Activated CD4-positive, alpha-beta T cell treated with anti-CD3 and anti-CD28 coated beads, Interleukin-2, amount 50 U/mL, for 4 hours (primary cell): ENCODE data around the gene IFNGR1.

Experiments used
- DNase-seq, 2 experiments: peaks; one replicate each; pipeline ENCODE4 v3.0.0-alpha.2; 2020

The IFNGR1 gene

DNA sequence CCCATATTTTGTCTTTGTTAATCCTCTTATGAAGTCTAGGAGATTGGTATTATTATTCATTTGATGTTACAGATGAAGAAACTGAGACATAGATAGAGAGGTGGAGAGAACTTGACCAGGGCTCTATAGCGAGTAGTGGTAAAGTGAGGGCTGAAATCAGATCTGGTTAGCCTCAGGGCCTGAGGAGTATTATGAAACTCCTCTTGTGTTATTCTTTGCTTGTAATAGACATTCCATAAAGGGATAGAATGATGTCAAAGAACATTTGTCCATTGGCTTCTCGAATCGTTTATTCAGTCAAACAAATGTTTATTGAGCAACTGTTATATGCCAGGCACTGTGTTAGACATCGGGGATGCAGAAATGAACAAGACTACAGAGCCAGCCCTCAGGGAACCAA is 45.7 kb downstream of the IFNGR1 start, which contains the start of gene IL22RA2:
Gene IL22RA2 (minus strand): TSS at position 144 of the 400 bp plus-strand sequence. CDS start 11,895 bp downstream, outside the sequence.
- no peak for DNase-seq

DNA sequence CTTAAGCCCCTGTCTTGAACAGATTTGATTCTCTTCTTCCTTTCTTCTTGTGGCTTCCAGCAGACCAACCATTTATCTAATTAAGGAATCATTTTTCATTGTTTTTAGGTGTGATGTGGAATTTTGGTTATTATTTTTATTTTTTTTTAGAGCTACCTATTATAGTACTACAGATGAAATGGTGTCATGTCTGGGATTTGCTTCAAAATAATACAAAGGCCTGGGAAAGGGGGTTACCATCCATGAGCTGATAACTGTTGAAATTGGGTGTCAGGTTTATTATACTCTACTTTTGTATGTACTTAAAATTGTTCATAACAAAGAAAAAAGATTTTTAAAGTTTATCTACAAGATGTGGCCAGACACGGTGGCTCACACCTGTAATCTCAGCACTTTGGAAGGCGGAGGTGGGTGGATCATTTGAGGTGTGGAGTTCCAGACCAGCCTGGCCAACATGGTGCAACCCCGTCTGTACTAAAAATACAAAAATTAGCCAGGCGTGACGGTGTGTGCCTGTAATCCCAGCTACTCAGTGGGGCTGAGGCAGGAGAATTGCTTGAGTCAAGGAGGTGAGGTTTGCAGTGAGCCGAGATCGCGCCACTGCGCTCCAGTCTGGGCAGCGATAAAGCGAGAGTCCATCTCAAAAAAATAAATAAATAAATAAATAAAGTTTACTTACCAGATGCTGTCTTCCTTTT is 46.3 kb downstream of the IFNGR1 start:
- DNase-seq, result no peak

DNA sequence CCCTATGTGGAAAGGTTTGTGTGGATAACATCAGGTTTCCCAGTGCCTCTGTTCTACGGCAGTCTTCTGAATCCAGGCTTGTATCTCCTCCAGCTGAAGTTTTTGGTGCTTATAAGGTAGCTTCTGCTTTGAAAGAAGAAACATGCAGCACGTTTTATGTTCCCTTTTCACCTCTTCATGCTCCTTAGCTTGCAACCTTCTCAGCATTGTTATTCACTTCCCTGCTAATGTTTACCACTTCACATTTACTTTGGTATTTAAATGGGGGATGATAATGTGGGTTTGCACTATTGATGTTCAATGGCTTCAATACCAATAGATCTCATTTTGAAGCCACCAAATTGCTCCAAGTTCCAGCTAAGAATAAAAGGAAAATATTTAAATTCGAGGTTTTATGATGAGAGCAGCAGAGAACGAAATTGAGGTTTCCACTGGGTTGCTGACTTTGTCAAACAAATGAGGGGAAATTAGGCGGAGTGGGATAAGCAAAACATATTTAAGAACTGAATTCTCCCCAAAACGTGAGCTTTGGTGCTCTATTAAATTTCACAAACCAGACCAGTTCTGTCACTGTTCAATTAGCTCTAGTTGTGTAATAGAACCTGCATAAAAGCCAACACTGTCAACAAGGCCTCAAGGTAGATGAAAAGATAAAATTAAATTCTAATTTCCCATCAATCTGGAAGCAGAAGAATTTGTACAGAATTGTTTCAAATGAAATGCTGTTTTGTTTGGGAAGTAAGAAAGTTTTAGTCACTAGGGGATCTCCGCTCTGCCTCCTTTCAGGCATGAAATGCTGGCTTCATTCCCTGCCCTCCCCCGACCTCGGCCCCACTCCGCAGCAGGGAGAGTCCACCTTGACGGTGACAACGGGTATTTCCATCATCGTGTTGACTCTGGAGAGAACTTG is 47.1 kb downstream of the IFNGR1 start:
- DNase-seq, result no peak

DNA sequence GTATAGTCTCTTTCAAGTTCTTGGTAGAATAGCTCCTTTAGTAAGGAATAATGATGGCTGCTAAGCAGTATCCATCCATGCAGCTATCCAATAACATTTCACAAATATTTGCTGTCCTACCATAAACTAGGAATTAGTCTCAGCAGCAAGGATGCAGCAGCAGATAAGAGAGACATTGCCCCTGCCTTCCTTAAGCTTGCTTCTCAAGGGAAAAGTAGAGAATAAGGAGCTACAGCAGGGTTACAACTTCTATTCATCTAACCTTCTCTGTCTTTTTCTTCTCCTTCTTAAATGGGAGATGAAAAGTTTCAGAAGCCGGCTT is 48.2 kb downstream of the IFNGR1 start:
- DNase-seq, result no peak

DNA sequence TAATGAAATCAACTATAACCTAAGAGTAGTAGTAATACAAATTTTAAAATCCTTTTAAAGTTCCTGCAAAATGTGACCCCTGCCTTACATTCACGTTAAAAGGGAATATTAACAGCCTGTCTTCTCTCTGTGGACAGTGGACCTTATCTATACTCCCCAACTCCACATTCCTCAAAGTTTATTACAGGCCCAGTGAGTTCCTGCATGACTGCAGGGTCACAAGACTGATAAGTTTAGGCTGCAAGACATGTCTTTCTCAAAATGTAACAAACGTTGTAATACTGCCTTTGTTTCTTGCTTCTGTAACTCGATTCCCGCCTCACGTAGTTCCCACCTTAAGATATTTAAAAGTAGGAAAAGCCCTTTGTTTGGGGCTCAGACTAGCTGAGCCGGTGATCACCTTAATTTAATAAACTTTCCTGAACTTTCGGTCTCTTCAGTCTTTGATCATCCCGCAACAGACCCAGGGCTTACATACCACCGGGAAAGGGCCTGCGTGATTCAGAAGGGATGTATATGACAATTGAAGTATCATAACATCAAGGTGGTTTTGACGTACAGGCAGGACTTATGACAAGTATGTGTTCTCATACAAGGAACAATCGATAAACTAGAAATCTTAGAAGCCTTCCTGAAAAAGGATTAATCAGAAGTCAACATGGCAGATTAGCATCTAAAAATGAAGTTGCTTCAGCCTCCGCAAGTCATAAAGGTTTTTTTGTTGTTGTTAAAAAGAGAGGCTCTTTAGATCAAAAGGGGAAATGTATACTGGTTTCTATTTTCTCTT is 48.7 kb downstream of the IFNGR1 start:
- DNase-seq, result no peak

DNA sequence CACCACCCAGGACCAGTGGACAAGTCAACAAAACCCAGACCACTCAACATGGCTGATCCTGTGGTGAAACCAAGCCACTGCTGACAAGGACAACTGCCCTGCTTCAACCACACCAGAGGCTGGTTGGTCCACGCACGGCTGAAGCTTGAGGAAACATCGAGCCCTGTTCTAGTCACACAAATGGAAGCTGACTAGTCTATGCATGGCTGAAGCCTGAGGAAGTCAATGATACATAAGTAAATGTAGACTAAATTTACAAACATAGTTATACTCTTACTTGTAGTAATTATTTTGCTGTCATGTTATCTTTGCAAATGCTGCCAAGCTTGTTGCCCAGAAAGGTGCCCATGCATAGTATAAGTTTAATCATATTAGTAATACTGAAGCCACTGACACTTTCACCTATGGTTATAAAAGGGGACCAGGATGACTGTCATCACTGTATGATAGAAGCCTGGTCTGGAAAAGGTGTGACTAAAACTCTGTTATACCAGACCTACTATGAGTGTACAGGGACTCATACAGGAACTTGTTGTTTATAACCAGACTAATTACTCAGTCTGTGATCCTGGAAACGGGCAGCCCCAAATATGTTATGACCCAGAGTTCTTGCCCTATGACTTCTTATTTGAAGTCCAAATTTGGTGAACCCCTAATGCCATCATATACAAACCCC is 51.3 kb downstream of the IFNGR1 start:
- DNase-seq, result no peak

GRCh38 chr6:137166247-137167098 is 52.7 kb downstream of the IFNGR1 start:
- DNase-seq, result no peak

DNA sequence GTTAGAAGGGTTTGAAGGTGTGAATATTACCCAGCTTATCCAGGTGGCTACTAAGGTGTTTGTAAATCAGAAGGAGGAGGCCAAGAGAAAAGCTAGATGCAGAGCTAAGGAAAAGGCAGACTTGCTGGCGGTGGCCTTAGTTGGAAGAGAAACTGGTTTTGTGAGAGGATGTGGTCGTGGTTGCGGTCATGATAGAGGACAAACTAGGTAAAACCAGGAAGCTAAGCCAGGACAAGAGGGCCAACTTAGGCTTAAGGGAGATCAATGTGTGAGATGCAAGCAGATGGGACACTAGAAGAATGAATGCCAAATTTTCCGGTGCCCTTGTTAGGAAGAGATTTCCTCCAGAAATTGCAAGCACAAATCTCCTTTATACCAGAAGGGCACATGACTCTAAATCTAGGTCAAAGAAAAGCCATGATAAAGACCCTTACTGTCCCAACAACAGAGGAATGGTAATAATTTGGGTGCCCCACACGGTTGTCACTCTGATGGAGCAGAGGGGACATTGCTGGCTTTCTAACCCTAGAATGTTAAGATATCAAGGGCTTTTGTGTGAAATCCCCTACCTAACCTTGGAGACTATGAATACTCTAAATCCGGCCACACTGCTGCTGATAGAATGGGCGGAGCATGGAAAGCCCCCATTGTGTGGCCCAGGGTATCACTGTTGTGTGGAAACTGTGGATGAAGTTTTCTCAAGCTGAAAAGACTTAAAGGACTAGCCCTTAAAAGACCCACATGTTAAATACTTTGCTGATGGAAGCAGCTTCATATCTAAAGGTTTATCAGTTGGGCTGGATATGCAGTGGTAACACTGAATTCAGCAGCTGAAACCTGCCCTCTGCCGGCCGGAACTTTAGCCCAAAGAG is 53.6 kb downstream of the IFNGR1 start:
- DNase-seq, result peak; percentile 23 to 24

GRCh38 chr6:137163732-137164318 is 55.4 kb downstream of the IFNGR1 start:
- no peak for DNase-seq

DNA sequence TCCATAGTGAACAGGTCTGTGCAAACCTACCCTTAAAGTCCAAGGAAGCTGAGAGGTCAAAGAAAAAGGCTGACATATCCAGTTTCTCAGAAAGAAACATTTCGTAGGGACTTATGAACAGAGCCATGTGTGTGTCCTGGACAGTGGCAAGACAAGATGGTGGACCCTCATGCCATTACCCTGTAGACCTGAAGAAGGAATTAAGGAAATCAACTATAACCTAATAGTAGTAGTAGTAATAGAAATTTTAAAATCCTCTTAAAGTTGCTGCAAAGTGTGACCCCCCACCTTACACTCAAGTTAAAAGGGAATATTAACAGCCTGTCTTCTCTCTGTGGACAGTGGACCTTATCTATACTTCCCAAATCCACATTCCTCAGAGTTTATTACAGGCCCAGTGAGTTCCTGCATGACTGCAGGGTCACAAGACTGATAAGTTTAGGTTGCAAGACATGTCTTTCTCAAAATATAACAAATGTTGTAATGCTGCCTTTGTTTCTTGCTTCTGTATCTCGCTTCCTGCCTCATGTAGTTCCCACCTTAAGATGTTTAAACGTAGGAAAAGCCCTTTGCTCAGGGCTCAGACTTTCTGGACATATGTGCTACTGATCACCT is 56.4 kb downstream of the IFNGR1 start:
- no peak for DNase-seq

DNA sequence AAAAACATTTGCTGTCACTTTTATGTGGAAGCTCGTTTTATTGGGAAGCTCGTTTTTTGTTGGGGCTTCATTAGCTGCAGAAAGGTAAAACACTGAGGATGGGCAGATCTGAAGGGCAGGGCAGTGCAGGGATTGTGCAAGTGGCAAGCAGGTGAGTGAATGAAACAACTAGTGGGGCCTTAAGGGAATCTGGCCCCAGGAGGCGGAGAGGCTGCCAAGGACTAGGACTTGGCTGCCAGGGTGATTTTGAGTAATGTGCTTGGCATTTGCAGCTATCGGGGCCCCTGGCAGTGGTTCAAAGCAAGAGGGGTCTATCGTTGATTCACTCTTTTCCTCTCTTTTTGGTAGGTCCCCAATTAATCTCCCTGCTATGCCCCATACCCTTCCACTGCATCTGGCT is 57.2 kb downstream of the IFNGR1 start:
- DNase-seq, result no peak

GRCh38 chr6:137160763-137161162 is 58.4 kb downstream of the IFNGR1 start:
- no peak for DNase-seq

GRCh38 chr6:137159912-137160311 is 59.3 kb downstream of the IFNGR1 start:
- DNase-seq, result no peak

DNA sequence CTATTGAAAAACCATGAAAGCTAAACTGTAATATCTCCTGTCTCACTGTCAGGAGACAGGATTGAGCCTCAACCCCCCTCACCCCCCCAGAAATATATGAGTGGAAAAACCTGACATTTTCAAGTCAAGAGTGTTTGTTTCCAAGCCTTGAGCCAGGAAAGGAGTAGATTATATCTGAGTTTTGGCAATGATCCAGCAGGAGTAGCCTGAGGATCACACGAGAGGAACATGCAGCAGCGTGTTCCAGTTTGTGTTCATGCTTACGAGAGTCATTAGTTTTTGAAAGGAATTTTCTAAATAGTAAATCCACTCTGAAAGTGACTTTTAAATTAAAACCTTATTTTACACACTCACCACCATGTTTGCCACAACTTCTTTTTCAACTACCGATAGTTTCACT is 61.6 kb downstream of the IFNGR1 start:
- no peak for DNase-seq

GRCh38 chr6:137156650-137157049 is 62.5 kb downstream of the IFNGR1 start:
- DNase-seq, result no peak

DNA sequence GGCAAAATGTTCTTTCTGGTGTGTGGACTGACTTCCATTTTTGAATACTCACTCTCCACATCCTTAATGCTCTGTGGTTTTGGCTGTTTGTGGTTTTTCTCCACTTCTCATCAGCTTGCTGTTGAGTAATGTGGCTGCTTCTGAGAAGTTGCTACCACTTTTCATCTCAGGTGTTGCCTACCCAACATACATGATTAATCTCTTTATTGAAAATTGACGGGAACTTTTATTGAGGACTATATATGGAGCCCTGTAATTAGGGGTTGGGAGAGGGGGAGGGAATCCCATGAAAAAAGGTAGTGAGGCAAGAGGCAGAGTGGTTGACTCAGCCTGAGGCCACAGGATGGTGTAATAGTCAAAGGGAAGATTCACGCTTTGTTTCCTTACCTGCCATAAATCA is 63.4 kb downstream of the IFNGR1 start:
- DNase-seq, result peak in 1 of 2 experiments; percentile 5

GRCh38 chr6:137150072-137150471 is 69.1 kb downstream of the IFNGR1 start:
- DNase-seq, result no peak

DNA sequence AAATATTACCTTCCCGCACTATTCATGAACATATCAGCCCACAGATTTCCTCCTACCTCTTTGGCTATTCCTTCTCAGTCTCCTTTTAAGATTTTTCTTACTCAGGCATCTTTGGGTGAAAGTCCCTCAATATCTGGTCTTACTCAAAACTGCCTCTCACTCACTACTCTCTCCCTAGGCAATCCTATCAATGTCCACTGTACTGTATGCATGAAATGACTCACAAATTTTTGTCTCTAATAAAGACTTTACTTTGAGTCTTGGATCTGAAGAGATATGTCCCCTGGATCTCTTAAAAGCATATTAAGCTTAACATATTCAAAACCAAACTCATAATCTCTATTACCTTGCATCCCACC is 70.2 kb downstream of the IFNGR1 start:
- DNase-seq, result no peak

DNA sequence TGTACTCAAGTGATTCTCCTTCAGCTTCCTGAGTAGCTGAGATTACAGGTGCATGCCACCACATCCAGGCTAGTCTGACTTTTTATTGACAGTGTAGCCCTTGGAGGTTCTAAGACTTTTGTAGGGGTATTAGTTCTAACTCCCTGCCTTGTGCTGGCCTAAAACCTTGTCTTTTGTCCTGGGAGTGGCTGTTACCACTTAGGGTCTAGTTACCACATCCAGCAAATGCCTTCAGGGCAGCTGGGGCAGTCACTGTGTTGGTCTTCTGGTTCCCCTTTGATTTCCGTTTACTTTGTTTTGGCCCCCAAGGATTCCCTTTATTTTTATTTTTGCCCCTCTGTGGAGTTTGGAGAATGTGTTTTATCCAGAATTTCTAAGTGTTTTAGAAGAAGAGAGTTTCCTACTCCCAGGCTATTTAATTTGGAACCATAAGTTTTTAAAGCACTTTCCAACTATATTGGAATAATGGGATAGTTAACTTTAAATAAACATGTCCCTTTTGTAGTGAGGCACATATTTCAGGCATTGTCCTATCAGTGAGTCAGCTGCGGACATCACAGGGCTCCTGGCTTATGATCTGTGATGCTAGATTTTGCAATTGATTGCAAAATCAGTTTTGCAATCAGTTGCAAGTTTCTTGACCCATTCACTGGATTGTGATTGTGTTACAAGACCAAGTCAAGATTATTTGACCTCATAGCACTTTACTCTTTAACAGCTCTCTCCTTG is 70.7 kb downstream of the IFNGR1 start:
- no peak for DNase-seq
